Measurements from ENCODE around the gene TMEM217.

Gene TMEM217

DNA sequence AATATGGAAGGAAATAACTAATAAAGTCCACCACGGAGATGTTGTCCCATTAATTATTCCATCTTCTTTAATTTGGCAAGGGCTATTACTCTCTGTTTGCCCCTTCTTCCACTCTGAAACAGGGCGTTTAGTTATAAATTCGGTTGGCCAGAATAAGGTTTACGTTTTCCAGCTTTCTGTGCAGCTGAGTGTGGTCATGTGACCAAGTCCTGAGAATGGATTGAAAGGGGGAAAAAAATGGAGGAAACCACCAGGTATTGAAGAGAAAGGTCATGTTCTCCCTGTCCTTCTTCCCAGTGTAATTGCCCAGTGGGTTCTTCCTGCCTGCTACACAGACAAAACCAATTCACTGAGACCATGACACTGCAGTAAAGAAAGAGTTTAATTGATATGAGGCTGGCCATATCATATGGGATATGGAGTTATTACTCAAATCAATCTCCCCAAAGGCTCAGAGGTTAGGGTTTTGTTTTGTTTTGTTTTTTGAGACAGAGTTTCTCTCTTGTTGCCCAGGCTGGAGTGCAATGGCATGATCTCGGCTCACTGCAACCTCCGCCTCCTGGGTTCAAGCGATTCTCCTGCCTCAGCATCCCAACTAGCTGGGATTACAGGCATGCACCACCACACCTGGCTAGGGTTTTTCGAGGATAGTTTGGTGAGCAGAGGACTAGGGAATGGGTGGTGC is 14.7 kb downstream of the TMEM217 start:
- DNase-seq: no peak

DNA sequence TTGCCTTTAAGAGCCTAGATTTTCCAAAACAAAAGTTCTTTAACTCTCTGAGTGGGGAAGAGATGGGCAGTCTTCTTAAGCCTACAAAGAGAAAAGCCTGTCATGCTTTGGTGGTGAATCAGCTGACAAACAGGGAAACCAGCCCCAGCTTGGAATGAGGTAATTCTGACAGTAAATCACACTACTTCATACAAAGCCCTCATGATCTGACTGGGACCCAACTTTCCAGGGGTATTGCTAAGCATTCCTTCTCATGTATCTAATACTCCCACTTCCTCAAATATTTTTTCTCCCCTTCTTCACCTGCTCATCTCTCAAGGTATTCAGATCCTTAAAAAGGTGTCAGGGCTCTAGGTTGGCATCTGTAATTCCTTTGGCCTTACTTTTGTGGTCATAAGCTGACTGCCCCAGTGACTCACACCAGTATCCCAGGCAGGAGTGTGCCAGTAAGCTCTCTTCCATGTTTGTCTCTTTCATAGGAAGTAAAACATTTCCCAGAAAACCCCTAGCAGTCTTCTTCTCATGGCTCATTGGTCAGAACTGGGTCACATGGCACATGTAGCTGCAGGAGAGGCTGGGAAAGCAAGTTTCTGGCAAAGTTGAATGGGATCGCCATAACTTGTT is 15.4 kb downstream of the TMEM217 start:
- no peak for DNase-seq

DNA sequence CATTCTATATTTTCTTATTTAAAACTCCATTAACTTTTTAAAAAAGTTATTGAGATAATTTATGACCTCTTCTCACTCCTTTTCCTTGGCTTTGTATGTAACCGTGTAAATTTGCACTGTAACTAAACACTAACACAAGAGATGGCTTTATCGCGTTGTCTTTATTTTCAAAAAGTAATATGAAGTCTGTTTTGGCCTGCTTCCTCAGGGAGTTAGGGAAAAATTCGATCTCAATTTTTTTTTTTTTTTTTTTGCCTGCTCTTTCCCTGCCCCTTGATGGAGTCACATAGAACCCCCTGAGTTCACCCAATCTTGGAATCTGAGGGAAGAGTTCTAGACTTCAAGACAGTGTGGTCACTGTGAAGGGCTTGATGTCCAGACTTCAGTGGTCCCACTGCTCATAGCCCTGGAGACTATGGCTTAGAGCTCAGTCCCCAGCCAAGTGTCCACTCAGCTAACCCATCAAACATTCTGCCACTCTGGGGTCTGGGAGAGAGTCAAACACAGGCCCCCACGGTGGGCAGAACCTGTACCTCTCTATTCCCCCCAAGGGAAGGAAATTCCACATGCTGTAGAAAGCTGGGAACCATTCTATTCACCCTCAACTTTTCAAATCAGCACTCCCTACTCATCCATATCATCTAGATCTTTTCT is 16.0 kb downstream of the TMEM217 start:
- DNase-seq: no peak

DNA sequence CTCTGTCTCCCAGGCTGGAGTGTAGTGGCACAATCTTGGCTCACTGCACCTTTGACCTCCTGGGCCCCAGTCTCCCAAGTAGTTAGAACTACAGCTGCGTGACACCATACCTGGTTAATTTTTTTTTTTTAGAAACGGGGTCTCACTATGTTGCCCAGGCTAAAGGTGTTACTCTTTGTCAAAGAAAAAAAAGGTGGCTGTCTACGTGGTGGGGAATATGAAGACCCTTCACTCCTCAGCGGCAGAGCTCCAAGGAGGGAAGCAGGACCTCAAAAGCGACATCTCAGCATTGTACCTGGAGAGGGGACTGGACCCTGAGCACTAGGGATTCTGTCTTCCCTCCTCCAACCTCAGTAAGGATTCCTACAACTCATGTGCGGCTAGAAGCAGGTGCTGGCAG is 16.8 kb downstream of the TMEM217 start:
- no peak for DNase-seq

DNA sequence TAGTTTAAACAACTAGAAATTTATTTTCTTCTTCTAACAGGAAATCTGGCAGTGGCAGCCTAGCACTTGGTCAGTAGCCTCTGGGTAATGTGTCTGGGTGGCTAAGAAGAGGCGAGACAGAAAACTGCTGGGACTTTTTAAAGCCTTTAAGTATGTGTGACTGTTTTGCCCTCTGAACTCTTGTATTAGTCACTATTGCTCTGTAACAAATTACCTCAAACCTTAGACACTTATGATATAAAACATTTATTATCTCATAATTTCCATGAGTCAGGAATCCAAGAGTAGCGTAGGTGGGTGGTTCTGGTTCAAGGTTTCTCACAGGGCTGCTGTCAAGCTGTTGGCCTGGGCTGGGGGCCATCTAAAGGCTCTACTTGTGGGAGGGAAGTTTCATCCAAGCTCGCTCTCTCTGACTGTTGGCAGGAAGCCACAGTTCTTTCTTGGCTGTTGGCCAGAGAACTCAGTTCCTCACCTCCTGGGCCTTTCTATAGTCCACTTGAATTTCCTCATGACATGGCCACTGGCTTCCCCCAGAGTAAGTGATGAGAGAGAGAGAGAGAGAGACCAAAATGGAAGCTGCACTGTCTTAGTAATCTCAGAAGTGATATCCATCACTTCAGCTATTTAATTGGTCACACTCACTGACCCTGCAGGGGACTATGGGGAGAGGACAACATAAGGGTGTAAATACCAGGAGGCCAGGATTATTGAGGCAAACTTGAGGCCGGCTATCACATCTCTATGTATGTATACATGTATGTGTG is 17.8 kb downstream of the TMEM217 start:
- DNase-seq: peak; percentile 91

DNA sequence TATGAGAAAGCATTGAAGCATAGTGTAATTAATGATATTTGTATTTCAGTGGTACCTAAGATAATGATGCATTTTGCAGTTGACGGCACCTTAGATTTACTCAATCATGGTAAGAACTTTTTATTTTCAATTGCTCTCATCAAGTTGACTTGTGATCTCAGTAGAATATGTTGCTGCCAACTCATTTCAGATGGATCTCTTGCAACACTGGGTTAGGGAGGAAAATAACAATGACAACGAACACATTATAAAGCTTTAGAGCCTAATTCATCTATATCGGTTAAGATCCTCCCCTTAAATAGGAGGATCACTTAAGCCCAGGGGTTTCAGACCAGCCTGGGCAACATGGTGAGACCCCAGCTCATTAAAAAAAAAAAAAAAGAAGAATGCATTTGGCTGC is 18.4 kb downstream of the TMEM217 start:
- no peak for DNase-seq

DNA sequence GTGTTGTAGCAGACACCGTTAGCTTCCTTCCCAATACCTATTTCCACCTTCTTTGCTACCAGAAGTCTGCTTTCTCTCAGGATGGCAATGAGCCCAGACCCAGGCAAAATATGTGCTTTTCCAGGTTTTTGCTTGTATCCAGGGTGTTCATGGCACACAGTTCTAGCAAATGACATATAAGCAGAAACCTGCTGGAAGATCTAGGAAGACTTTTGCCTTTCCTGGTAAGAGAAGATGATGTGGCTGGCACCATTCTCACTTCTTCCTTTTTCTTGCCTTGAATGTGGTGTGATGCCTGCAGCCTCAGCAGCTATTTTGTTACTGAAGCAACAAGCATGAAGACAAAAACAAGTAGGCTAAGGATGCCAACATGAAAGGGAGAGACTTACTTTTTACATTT is 19.6 kb downstream of the TMEM217 start:
- no peak for DNase-seq

DNA sequence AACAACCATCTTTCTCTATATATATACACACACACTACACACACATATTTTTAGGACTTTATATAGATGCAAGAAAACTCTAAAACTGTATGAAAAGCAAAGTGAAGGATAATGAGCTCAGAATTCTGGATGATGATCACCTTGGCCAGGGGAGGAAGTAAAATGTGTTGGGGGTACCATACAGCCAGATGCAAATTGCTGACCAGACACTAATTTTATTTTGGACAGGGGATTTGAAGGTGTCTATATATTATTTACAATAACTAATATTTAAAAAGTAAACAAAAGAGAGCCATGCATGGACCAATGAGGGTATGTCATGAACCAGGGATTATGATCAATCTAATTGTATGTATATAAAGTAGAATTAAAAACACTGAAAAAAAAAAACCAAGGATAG is 20.2 kb downstream of the TMEM217 start:
- DNase-seq: no peak

DNA sequence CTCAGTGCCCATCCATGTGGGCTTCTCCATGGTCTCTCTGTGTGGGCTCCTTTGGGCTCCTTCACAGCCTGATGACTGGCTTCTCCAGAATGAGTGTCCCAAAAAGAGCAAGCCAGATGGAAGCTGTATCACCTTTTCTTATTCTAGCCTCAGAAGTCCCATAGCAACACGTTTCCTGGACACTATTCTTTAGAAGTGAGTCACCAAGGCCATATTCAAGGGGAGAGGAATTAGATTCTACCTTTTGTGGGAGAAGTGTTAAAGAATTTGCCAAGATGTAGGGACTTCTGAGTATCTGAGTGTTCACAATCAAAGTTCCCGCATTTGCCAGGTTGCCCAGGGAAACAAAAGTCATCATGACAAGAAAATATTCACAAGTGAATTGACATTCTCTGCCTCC is 21.0 kb downstream of the TMEM217 start:
- DNase-seq: no peak

DNA sequence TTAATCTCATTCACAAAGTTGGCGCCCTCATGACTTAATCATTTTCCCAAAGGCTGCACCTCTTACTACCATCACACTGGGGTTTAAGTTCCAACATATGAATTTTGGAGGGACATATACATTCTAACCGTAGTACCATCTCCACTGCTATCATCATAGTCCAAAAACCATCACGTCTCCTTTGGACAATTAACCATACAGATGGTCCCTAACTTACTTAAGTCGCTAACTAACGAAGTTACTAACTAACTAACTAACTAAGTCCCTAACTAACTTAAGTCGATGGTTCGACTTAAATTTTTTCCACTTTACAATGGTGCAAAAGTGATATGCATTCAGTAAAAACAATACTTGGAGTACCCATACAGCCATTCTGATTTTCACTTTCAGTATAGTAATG is 24.4 kb downstream of the TMEM217 start:
- no peak for DNase-seq

DNA sequence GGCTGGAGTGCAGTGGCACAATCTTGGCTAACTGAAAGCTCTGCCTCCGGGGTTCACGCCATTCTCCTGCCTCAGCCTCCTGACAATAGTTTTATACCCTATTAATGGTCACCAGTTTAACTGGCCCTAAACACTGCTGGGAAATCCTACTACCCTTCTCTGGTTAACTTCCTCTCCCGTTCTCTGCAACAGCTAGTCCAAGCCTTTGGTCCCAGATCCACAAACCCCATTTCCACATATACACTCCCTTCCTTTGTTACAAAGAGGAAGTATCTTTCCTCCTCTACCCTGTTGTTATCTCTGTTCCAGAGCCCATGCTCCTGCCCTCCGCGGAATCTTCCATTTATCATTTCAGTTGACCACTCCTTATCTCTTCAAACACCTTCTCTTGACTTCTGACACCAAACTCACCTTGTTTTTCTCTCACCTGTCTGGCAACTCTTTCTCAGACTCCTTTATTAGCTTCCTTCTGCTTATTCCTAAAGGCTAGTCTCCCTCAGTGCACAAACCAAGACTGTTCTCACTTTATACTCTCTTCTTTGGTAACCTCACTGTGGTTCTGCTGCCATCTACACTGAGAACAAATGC is 25.4 kb downstream of the TMEM217 start:
- no peak for DNase-seq

DNA sequence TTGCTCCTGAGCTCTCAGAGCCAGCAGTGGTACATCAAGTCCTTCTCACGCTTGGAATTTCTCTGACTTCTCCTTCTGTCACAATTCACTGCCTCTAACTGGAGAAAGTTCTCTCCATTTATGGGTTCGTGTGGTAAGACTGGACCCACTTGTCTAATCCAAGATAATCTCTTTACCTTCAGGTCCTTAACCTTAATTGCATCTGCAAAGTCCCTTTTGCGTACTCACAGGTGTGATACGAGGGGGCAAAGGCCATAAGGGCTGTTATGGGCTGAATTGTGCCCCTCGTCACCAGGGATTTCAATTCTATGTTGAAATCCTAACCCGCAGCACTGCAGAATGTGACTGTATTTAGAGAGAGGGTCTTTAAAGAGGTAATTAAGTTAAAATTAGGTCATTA is 27.8 kb downstream of the TMEM217 start:
- no peak for DNase-seq

DNA sequence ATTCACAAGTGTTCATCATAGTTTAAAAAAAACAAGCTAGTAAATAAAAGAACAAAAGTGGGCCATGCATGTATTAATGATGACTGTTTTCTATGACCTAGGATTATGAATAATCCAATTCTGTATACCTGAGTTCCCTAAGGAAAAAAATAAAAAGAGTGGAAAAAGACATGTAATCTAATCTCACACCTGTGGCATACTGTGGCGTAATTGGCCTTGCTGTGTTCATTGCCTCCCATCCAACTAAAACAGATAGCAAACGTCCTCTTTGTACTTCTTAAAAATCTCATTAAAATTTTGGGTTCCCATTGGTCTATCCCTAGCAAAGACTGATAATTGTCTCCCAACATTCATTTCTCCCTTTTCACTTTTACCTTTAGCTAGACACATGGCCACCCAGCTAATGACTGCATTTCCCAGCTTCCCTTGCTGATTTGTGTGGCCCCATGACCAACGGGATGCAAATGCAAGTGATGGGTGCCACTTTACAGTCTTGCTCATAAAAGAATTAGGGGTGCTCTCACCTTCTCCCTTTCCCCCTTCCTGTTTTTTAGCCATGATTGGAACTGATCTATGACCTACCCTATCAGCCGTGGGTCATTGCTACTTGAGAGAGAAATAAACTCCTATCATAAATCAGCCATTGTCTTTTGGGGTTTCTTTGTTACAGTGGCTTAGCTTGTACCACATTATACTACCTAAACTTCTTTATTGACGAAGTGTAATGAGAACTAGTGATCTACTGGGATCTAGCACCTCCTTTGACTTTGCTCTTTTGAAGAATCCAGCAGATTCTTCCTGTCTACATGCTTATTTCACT is 32.4 kb downstream of the TMEM217 start:
- DNase-seq: no peak

DNA sequence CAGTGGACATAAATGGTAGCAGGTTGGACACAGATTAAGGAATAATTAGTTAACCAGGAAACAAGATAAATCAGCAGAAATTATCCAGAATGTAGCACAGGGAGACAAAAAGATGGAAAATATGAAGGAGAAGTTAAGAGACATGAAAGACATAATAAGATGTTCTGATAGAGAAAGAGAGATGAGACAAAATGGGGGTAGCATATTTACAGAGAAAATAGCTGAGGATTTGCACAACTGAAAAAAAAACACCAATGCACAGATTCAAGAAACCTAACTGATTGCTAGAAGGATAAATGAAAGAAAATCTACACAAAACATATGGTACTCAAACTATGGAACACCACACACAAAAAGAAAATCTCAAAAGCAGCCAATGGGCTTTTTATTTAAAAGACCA is 35.0 kb downstream of the TMEM217 start:
- no peak for DNase-seq

DNA sequence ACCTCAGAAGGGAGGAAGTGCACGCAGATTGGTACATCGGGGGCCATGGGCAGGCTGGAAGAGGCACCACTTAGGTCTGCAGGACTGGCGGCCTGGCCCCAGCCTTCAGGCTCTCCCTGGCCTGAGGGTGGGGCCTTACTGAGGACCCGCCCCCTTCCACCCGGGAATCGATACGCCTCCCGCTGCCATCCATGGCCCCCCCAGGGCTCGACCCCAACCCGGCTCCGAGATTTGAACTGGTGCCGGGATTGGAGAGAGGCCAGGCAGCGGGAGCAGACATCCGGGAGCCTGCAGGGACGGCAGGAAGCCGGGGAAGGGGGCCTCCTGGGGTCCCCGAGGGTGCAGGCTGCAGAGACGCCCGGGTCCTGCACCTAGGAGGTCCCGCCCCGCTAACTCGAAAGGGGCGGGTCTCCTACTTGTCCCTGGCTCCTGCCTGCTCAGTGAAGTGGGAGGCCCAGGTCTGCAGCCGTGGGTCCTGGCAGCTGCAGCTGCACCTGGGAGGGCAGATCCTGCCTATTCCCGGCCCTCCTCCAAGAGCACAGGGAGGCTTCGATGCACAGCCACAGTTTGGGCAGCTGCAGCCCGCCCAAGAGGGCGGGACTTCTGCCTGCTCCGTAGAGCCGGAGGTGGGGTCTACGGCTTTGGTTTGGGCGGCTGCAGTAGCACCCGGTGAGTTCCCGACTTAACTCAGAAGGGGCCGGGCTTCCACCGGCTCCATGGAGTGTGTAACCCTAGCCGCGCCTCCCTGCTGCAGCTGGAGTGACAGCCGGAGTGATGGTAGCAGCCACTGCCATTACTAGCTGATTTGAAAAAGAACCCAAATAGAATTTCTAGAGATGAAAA is 35.6 kb downstream of the TMEM217 start:
- DNase-seq: peak; percentile 90

DNA sequence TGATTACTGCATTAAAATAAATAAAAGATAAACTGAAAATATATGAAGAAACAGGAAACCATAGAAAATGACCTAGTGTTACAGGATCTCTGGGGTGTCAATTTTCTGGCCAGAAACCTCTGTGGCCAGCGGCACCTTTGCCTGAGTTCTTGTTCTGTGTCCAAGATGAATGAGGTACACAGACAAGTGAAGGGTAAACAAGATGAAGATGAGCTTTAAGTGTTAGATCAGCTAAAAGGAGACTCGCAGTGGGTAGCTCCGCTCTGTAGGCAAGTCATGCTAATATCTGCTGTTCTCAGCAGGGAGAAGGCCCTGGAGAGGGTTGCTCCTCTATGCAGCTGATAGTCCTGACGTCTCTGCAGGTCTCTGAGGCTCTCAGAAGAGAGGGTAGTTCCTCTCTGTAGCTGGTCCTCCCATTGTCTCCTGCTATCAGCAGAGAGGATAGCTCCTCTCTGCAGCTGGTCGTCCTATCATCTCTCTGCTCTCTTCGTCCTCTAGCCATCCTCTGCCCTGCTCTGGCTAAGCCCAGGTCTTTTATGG is 36.3 kb downstream of the TMEM217 start:
- DNase-seq: no peak

DNA sequence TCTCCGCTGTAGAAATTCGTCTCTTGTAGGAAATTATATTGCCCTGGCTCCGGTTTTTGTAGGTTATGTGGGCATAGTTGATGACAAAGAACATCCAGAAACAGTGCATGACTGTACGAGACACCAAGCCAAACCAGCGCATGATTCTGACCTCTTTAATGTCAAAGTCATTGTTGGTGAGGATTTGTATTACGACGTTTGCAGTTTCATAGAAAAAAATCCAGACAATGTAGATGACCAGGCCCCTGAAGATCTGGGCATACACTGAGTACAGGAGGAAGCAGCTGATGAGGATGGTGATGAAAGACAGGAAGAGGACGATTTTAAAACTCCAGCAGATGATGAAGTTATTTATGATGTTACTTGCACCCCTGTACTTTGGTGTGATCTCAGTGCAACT is 39.4 kb downstream of the TMEM217 start:
- DNase-seq: no peak

DNA sequence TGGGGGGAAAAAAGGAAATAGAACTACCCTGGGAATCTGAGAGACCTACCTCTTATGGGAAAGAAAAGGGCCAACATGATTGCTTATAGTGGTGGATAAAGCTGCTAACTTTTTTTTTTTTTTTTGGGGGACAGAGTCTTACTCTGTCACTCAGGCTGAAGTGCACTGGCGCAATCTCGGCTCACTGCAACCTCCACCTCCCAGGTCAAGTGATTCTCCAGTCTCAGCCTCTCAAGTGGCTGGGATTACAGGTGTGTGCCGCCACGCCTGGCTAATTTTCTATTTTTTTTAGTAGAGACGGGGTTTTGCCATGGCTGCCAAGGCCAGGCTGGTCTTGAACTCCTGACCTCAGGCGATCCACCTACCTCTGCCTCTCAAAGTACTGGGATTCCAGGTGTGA is 39.9 kb downstream of the TMEM217 start:
- DNase-seq: no peak

DNA sequence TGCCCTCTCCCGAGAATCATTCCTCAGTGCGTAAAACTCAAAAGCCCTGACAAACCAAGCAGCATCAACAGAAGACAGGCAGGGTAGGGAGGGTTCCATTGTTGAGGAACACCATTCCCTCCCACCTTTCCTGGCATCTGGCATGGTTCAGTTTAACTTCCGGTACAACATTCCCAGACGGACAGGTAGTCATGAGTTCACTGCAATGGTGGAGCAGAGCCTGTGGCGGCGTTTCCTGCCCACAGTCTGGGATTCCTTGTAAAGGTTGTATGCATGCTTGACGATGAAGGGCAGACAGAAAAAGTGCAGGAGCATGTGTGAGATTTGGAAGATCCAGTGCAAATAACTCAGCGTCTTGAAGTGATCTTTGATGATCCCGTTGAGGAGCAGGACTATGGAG is 45.7 kb downstream of the TMEM217 start:
- no peak for DNase-seq

DNA sequence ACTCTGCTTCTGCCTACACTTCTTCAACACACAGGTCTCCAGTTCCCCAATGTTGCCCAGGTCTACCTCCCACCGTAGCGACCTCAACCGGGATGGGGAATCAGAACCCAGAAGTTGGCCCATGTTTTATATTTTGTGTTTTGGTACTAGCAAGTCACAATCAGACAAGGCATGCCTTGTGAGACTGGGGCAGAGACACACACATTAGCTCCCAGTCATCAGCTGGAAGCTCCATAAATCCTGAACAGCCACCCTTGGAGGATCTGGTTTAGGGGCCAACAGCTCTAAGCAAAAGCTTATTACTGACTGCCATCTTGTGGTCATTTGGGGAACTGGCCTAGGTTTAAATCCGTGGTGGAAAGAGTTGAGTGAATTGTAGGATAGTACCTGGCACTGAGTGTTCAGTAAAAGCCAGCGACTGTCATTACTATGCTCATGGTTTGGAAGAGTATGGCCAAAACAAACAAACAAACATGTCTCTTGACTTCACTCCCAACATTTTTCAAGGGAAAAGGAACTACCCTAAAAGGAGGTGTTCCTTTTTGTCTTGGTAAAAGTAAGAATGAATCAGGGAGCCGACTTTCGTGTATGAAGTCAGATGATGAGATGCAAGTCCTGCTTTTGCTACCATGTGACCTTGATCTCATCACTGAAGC is 47.5 kb downstream of the TMEM217 start:
- peak; percentile 72 for DNase-seq
